Ovary (tissue), 9 donors: ENCODE results near the gene FBXL17. TPM values are rescaled to one million over a fixed set of nuclear protein-coding genes. Genes with fewer than 3 reads are reported as not detected.

Experiments
- DNase-seq, 5 donors: peaks; one replicate each; pipeline ENCODE4 v3.0.0-alpha.2; 2019 to 2020
- H3K27ac ChIP-seq, 2 donors: fragments of 200-600 bp; one replicate each; pipeline versions ENCODE4 v1.5.1 to v1.8.0; 2019 to 2022
- H3K27me3 ChIP-seq: fragments of 200-600 bp; one replicate; pipeline ENCODE4 v1.8.0; 2022
- H3K36me3 ChIP-seq: fragments of 200-600 bp; sonication (generic); one replicate; pipeline ENCODE4 v1.5.1; 2019
- H3K4me1 ChIP-seq: one replicate; pipeline ENCODE4 v1.8.1; 2013; ENCODE audit warnings: mild to moderate bottlenecking, moderate library complexity; ENCODE audit not compliant: insufficient read depth
- H3K4me3 ChIP-seq: fragments of 200-600 bp; sonication (generic); one replicate; pipeline ENCODE4 v1.5.1; 2017
- H3K9me3 ChIP-seq, 2 donors: fragments of 200-600 bp in 1 of 2; sonication (generic) in 1 of 2; one replicate each; pipeline versions ENCODE4 v1.5.1 to v1.8.1; 2013 to 2019; ENCODE audit warnings: mild to moderate bottlenecking in 1 of 2, moderate library complexity in 1 of 2
- CTCF ChIP-seq, 3 donors: fragments of 450-650 bp in 2 of 3; fragments of 200-600 bp in 1 of 3; IDR thresholded peaks; one replicate each; pipeline versions ENCODE4 v1.5.1 to v1.8.0; 2016 to 2022; ENCODE audit warnings: antibody characterized with exemption in 3 of 3, mild to moderate bottlenecking in 1 of 3
- EP300 ChIP-seq: sonication (generic); formaldehyde crosslinking; IDR thresholded peaks from one replicate; pipeline ENCODE4 v1.6.1; 2017; ENCODE audit warnings: antibody characterized with exemption
- POLR2A ChIP-seq: fragments of 450-650 bp; IDR thresholded peaks from one replicate; pipeline ENCODE4 v1.6.1; 2017; ENCODE audit warnings: antibody characterized with exemption, mild to moderate bottlenecking, moderate library complexity
- WGBS, 3 donors: extraction: QIAGEN DNeasy Blood & Tissue Kit in 1 of 3; methylation state at CpG; one replicate each; pipeline versions ENCODE4 v1.1.5 to v1.1.7; 2013 to 2017; 5-methylcytosine and 5-hydroxymethylcytosine counted together
- intact Hi-C, 4 donors: fragments of 100-400 bp; cut with DNase I; formaldehyde crosslinking; loops; one replicate each; pipeline versions ENCODE4 v1.11.0 to v1.15.1; 2022 to 2023
- polyA plus RNA-seq, 2 donors: library from polyadenylated mRNA; stranded (reverse); fragments of 200-250 nt in 1 of 2; fragments of 350-450 nt in 1 of 2; fragmentation: Illumina TruSeq in 1 of 2; extraction: RNeasy Lipid Tissue Mini Kit (QIAGEN cat#74804) in 1 of 2; gene quantifications; one replicate each; pipeline ENCODE4 v1.2.3, GENCODE V29; 2013 to 2014
- total RNA-seq, 7 donors: library from RNA; depleted of rRNA in 2 of 7; stranded (reverse); fragments of >200 nt in 2 of 7; fragmentation: NEBNext Ultra II Directional in 3 of 7; extraction: Animal tissue kit (Norgen Biotek cat#: 25700) in 3 of 7; gene quantifications; one replicate each; pipeline versions ENCODE4 v1.1.0 to v1.2.4, GENCODE V29; 2016 to 2023
- donor health status: DM: no; HTN: no; CAD: no; lungs with moderate emphysema.
- donor health status: DM: no; HTN: no; CAD: no.
- donor health status: Bipolar disorder and iron deficiency.
- donor health status: DM: yes; HTN: yes; CAD: no.
- donor health status: DM: no; HTN: no; CAD: no.
- donor health status: DM: yes; HTN: yes; CAD: no.

Gene FBXL17
- total and polyA plus RNA-seq, 9 donors = 6.8 to 20.4 (median 15.9) TPM

- 66 to 82% (median 73%) methylated on average over 1 of the region's 1 CpG for WGBS, 3 donors
- DNase-seq = no peak
- intact Hi-C loops = no loop called here
- Histone ChIP-seq H3K36me3 (no peaks in the 10 kb centered on the region), H3K27ac (no peak overlapping the region), H3K27me3 (peaks cover 2% of the 10 kb centered on the region), H3K4me1 (no peaks in the 10 kb centered on the region), H3K9me3 (no peaks in the 10 kb centered on the region), H3K4me3 (no peak overlapping the region)
- no peak for TF ChIP-seq EP300
Measured at GRCh38 chr5:107894361-107894760, 487.5 kb downstream of the FBXL17 start.

- no peaks in the 10 kb centered on the region for H3K9me3 ChIP-seq
- WGBS, 3 donors = 49 to 69% (median 53%) methylated on average over 4 of the region's 4 CpGs
- no peak for DNase-seq
Measured at GRCh38 chr5:107893642-107894041, 488.3 kb downstream of the FBXL17 start.

GRCh38 chr5:107889387-107889786 lies 492.5 kb downstream of the FBXL17 start:
- no peak for DNase-seq
- TF ChIP-seq EP300 = no peak
- TF ChIP-seq POLR2A = no peak
- TF ChIP-seq CTCF (IDR thresholded peaks at IDR 0.05) = no peak
- H3K9me3 ChIP-seq = no peaks in the 10 kb centered on the region
- intact Hi-C loops = no loop called here
- peaks cover 2% of the 10 kb centered on the region for H3K27me3 ChIP-seq
- H3K4me1 ChIP-seq = no peaks in the 10 kb centered on the region
- no peak overlapping the region for H3K27ac ChIP-seq
- WGBS, 3 donors = 78 to 90% (median 81%) methylated on average over 3 of the region's 3 CpGs
- no peaks in the 10 kb centered on the region for H3K36me3 ChIP-seq
- H3K4me3 ChIP-seq = no peak overlapping the region

More at GRCh38 chr5:107893642-107894041, 488.3 kb downstream of the FBXL17 start:
- intact Hi-C loops = no loop called here
- Histone ChIP-seq H3K27me3 (peaks cover 2% of the 10 kb centered on the region), H3K4me3 (no peak overlapping the region), H3K27ac (no peak overlapping the region), H3K4me1 (no peaks in the 10 kb centered on the region), H3K36me3 (no peaks in the 10 kb centered on the region)
- no peak for TF ChIP-seq POLR2A

- DNase-seq = no peak
- peaks cover 2% of the 10 kb centered on the region for H3K27me3 ChIP-seq
- no peak for TF ChIP-seq CTCF (IDR thresholded peaks at IDR 0.05)
- TF ChIP-seq EP300 = no peak
- no peak for TF ChIP-seq POLR2A
- WGBS, 3 donors = 94 to 97% (median 97%) methylated on average over 4 of the region's 4 CpGs
- no peak overlapping the region for H3K4me3 ChIP-seq
- no peaks in the 10 kb centered on the region for H3K36me3 ChIP-seq
- H3K27ac ChIP-seq = no peak overlapping the region
- no peaks in the 10 kb centered on the region for H3K4me1 ChIP-seq
- intact Hi-C loops = no loop called here
- H3K9me3 ChIP-seq = no peaks in the 10 kb centered on the region
Measured at GRCh38 chr5:107888541-107888940, 493.4 kb downstream of the FBXL17 start.

- intact Hi-C loops = no loop called here
- Histone ChIP-seq H3K27ac (no peak overlapping the region), H3K9me3 (no peaks in the 10 kb centered on the region), H3K27me3 (peaks cover 2% of the 10 kb centered on the region), H3K36me3 (no peaks in the 10 kb centered on the region), H3K4me3 (no peak overlapping the region), H3K4me1 (no peaks in the 10 kb centered on the region)
- 37 to 55% (median 40%) methylated on average over 11 of the region's 11 CpGs for WGBS, 3 donors
- no peak for DNase-seq
- TF ChIP-seq CTCF (IDR thresholded peaks at IDR 0.05) = no peak
Measured at GRCh38 chr5:107887166-107887943, 494.5 kb downstream of the FBXL17 start.
